Measurements from ENCODE around the gene DIRAS1. TPM values are rescaled to one million over a fixed set of nuclear protein-coding genes. Genes with fewer than 3 reads are reported as not detected.

The DIRAS1 gene
- total and polyA plus RNA-seq, 2 of the 8 experiments (the other 6 are each of a cell fraction or from before 2014, with no cell fraction given) = 20.2 to 22.3 TPM

GRCh38 chr19:2755448-2755705 is 34.2 kb upstream of the DIRAS1 start:
- peaks cover 11 to 44% (median 31%) of the 10 kb centered on the region in 4 experiments for H3K36me3 ChIP-seq (ENCODE audit: control insufficient read depth in 2 of 4, insufficient read depth in 4 of 4, low read length in 3 of 4)
- H2BK12ac ChIP-seq (ENCODE audit: low read depth, low read length) = no peak overlapping the region
- no peak overlapping the region for H3K56ac ChIP-seq (replicated peaks; ENCODE audit: insufficient read length, low read depth, low read length)
- H4K5ac ChIP-seq (ENCODE audit: insufficient read length, low read depth, low read length) = no peak overlapping the region
- H2AFZ ChIP-seq (ENCODE audit: low read length) = no peak overlapping the region
- WGBS, 2 experiments (ENCODE audit: extremely low coverage in 1 of 2, insufficient coverage in 1 of 2, insufficient read length in 1 of 2, insufficient replicate concordance in 2 of 2, low coverage in 1 of 2, low lambda C conversion rate in 2 of 2, missing lambda C conversion rate in 1 of 2) = 91% methylated on average over 11 of the region's 16 CpGs; no CpG with 5 or more reads in 1 of the 2 experiments
- no peak overlapping the region for H3K4ac ChIP-seq (replicated peaks; ENCODE audit: insufficient read length, low read depth, low read length)
- H3K9ac ChIP-seq (replicated peaks in 1 of 4; ENCODE audit: extremely low read depth in 1 of 4, low read depth in 3 of 4, low read length in 3 of 4) = no peak overlapping the region
- H3K27ac ChIP-seq (ENCODE audit: low read depth, low read length) = no peak overlapping the region
- H3K9me3 ChIP-seq (ENCODE audit: insufficient read depth in 2 of 2, low read depth in 1 of 2, low read length in 1 of 2) = no peaks in the 10 kb centered on the region
- no peaks in the 10 kb centered on the region for H3K79me1 ChIP-seq (ENCODE audit: low read depth, low read length)
- ChIA-PET POLR2A (ENCODE audit: partially characterized antibody) (interaction anchor here (0.6 to 1.1 kb wide), 2 partner anchors 22 to 507 kb away, joined by 3 read pairs; no protein-coding TSS in a partner anchor), CTCF (ENCODE audit: partially characterized antibody) (interaction anchor here (0.8 kb wide), 1 partner anchor 107 kb away, joined by 3 read pairs; no protein-coding TSS in a partner anchor)
- no peak overlapping the region for H4K8ac ChIP-seq (ENCODE audit: extremely low read depth, insufficient read depth, low read length)
- H2BK5ac ChIP-seq (ENCODE audit: low read depth, low read length) = no peak overlapping the region
- H3K27me3 ChIP-seq (replicated peaks in 1 of 4; ENCODE audit: control insufficient read depth in 3 of 4, extremely low read depth in 1 of 4, insufficient read depth in 3 of 4, low read length in 3 of 4) = no peaks in the 10 kb centered on the region
- no peak overlapping the region for H2AK5ac ChIP-seq (ENCODE audit: low read depth, low read length)
- no peak overlapping the region for H2BK20ac ChIP-seq (ENCODE audit: low read length)
- no peak overlapping the region for H4K91ac ChIP-seq (replicated peaks; ENCODE audit: insufficient read length, low read length)
- H3K4me1 ChIP-seq (replicated peaks in 1 of 4; ENCODE audit: control insufficient read depth in 3 of 4, insufficient read depth in 4 of 4, low read length in 3 of 4) = no peaks in the 10 kb centered on the region
- no peak overlapping the region for H3K23ac ChIP-seq (ENCODE audit: insufficient read length)
- peaks cover 0 to 10% of the 10 kb centered on the region in 2 experiments for H4K20me1 ChIP-seq (replicated peaks in 1 of 2; ENCODE audit: control insufficient read depth in 1 of 2, insufficient read depth in 2 of 2, low read length in 2 of 2)
- FAIRE-seq (no peak), DNase-seq (ENCODE audit: low read depth in 1 of 2, low spot score in 2 of 2) (no peak)
- no peaks in the 10 kb centered on the region for H3K79me2 ChIP-seq (ENCODE audit: control insufficient read depth in 1 of 2, insufficient read depth in 2 of 2, low read length in 2 of 2)
- no peak overlapping the region for H3K4me2 ChIP-seq (ENCODE audit: insufficient read depth in 1 of 2, low read depth in 2 of 2, low read length in 2 of 2)
- no peaks in the 10 kb centered on the region for H3K23me2 ChIP-seq (ENCODE audit: low read depth, low read length)
- H3K18ac ChIP-seq (ENCODE audit: extremely low read depth, low read length) = no peak overlapping the region
- no peak overlapping the region for H2BK15ac ChIP-seq (ENCODE audit: low read length)
- H3K14ac ChIP-seq (ENCODE audit: insufficient read length) = no peak overlapping the region
- H2BK120ac ChIP-seq (replicated peaks; ENCODE audit: low read depth, low read length) = no peak overlapping the region
- TF ChIP-seq KDM1A (IDR thresholded peaks at IDR 0.05; ENCODE audit: borderline replicate concordance, low read length) = no peak
- H3K4me3 ChIP-seq (ENCODE audit: extremely low read depth in 1 of 4, insufficient read depth in 2 of 4, low read depth in 3 of 4, low read length in 4 of 4) = no peak overlapping the region

All from H1 (cell line).